ENCODE data around the gene FKBP10. TPM values are rescaled to one million over a fixed set of nuclear protein-coding genes. Genes with fewer than 3 reads are reported as not detected.

Gene FKBP10
- polyA plus RNA-seq, 1 of the 3 experiments (the other 2 are of a cell fraction) = 360 TPM

GRCh38 chr17:41777574-41778188 is 35.1 kb upstream of the FKBP10 start (continued):
- TF ChIP-seq ZBTB33 (IDR thresholded peaks at IDR 0.05; ENCODE audit: borderline replicate concordance, low read depth) (no peak), MXI1 (IDR thresholded peaks at IDR 0.05; ENCODE audit: low read depth, low read length) (no peak), RFX5 (IDR thresholded peaks at IDR 0.05; ENCODE audit: low read length) (no peak), ELF1 (IDR thresholded peaks at IDR 0.05) (no peak; the same call in 1 of the 2 replicates), IRF3 (IDR thresholded peaks at IDR 0.05; ENCODE audit: low read depth, low read length) (no peak), CHD2 (IDR thresholded peaks at IDR 0.05; ENCODE audit: low read length, partially characterized antibody) (no peak), GABPA (IDR thresholded peaks at IDR 0.05; ENCODE audit: low read depth) (no peak; the same call in 1 of the 2 replicates), REST (IDR thresholded peaks at IDR 0.05; ENCODE audit: low read depth, low read length) (no peak), FOXJ3 (CRISPR knock-in tag; IDR thresholded peaks at IDR 0.05) (no peak), NRF1 (IDR thresholded peaks at IDR 0.05; ENCODE audit: low read depth, low read length) (no peak), RXRA (IDR thresholded peaks at IDR 0.05; ENCODE audit: borderline replicate concordance, low read depth) (peak; percentile 48; the same call in 1 of the 2 replicates), USF2 (IDR thresholded peaks at IDR 0.05; ENCODE audit: borderline replicate concordance, low read depth, low read length) (no peak), MAX (IDR thresholded peaks at IDR 0.05; ENCODE audit: low read depth) (peak; percentile 50; the same call in 1 of the 2 replicates), TAF1 (IDR thresholded peaks at IDR 0.05; ENCODE audit: borderline replicate concordance, low read depth, low read length) (no peak), TEAD4 (IDR thresholded peaks at IDR 0.05; ENCODE audit: borderline replicate concordance, insufficient read depth) (0 out of 2 replicates have a peak, but pooled peaks have one; percentile 42), RAD21 (IDR thresholded peaks at IDR 0.05; ENCODE audit: low read length) (no peak), YY1 (IDR thresholded peaks at IDR 0.05; ENCODE audit: low read depth) (no peak)
